HCT116 (cell line): ENCODE results near the gene TOP2B. TPM values are rescaled to one million over a fixed set of nuclear protein-coding genes. Genes with fewer than 3 reads are reported as not detected.

Source experiments
- ATAC-seq: fragments of 200-7000 bp; cut with Tn5 transposase; 2 replicates; pipeline ENCODE4 v1.9.1; 2020; ENCODE audit warnings: mild to moderate bottlenecking, moderate library complexity
- BruUV-seq: library from RNA; stranded (reverse); fragments of 400-500 nt; replicated peaks from 2 replicates; lab custom pipeline; 2021; lab: Mats Ljungman, UMichigan
- CTCF ChIA-PET: fragments of 300-600 bp; sonication (Branson Sonifier 250); formaldehyde crosslinking; loops from one replicate; lab custom pipeline; 2021; ENCODE audit warnings: antibody characterized with exemption; lab: Charles Lee
- POLR2A ChIA-PET: fragments of 300-600, 350-600 bp; sonication (Branson Sonifier 250); formaldehyde crosslinking; loops from one replicate; lab custom pipeline; 2021; ENCODE audit warnings: antibody characterized with exemption; lab: Charles Lee
- RAD21 ChIA-PET, 2 experiments: fragments of 300-600 bp; sonication (Branson Sonifier 250); formaldehyde crosslinking; loops; one replicate each; lab custom pipeline; 2023; ENCODE audit warnings: low total read pairs in 2 of 2; ENCODE audit not compliant: uncharacterized antibody in 2 of 2, unreplicated experiment in 2 of 2, low non-redundant PET in 1 of 2; lab: Charles Lee
- DNase-seq: peaks from one replicate; pipeline ENCODE4 v3.0.0-alpha.2; 2010; ENCODE audit warnings: low read depth, low spot score
- H2AFZ ChIP-seq: fragments of 200-600 bp; shearing (Covaris generic), sonication (generic); 2 replicates; pipeline ENCODE4 v1.6.1; 2017; ENCODE audit warnings: low read depth, mixed run types, mixed read lengths, antibody characterized with exemption, low read length; ENCODE audit not compliant: poor library complexity, severe bottlenecking
- H3K27ac ChIP-seq: 2 replicates; pipeline ENCODE4 v1.5.1; 2012; ENCODE audit warnings: low read depth, low read length
- H3K27me3 ChIP-seq: fragments of 200-600 bp; sonication (generic); 2 replicates; pipeline ENCODE4 v1.6.1; 2016; ENCODE audit warnings: mixed run types, low read length, mixed read lengths; ENCODE audit not compliant: insufficient read depth
- H3K36me3 ChIP-seq, 2 experiments: fragments of 200-500 bp in 1 of 2; fragments of 200-600 bp in 1 of 2; sonication (Bioruptor generic) in 1 of 2; sonication (generic) in 1 of 2; 2 replicates each; pipeline versions ENCODE4 v1.5.1 to v1.6.1; 2014 to 2016; ENCODE audit warnings: low read length in 2 of 2, inconsistent platforms in 1 of 2, mixed read lengths in 1 of 2, mixed run types in 1 of 2; ENCODE audit not compliant: insufficient read depth in 2 of 2, control insufficient read depth in 1 of 2
- H3K4me1 ChIP-seq, 2 experiments: fragments of 200-600 bp in 1 of 2; sonication (generic) in 1 of 2; 2 replicates each; pipeline versions ENCODE4 v1.5.1 to v1.6.1; 2012 to 2017; ENCODE audit warnings: low read length in 2 of 2, inconsistent platforms in 1 of 2, mild to moderate bottlenecking in 1 of 2, mixed read lengths in 1 of 2, mixed run types in 1 of 2, moderate library complexity in 1 of 2; ENCODE audit not compliant: insufficient read depth in 2 of 2, control insufficient read depth in 1 of 2
- H3K4me2 ChIP-seq: fragments of 200-600 bp; sonication (generic); 2 replicates; pipeline ENCODE4 v1.6.1; 2017; ENCODE audit warnings: mixed run types, low read length, mixed read lengths
- H3K4me3 ChIP-seq, 2 experiments: fragments of 200-600 bp in 1 of 2; sonication (generic) in 1 of 2; replicated peaks in 1 of 2; 2 replicates each; pipeline ENCODE4 v1.5.1; 2011 to 2016; ENCODE audit warnings: low read length in 2 of 2, control low read depth in 1 of 2, low read depth in 1 of 2, mild to moderate bottlenecking in 1 of 2, mixed read lengths in 1 of 2, mixed run types in 1 of 2
- H3K79me2 ChIP-seq: fragments of 200-600 bp; sonication (generic); 2 replicates; pipeline ENCODE4 v1.6.1; 2017; ENCODE audit warnings: mild to moderate bottlenecking, mixed run types, low read length, moderate library complexity, mixed read lengths; ENCODE audit not compliant: insufficient read depth
- H3K9ac ChIP-seq: fragments of 200-600 bp; sonication (generic); 2 replicates; pipeline ENCODE4 v1.6.1; 2016; ENCODE audit warnings: low read length, mixed read lengths
- H3K9me2 ChIP-seq: fragments of 200-600 bp; sonication (generic), shearing (Covaris generic); 2 replicates; pipeline ENCODE4 v1.6.1; 2017; ENCODE audit warnings: mixed run types, mild to moderate bottlenecking, moderate library complexity; ENCODE audit not compliant: insufficient read depth
- H3K9me3 ChIP-seq, 2 experiments: fragments of 200-500 bp in 1 of 2; fragments of 200-600 bp in 1 of 2; sonication (Bioruptor generic) in 1 of 2; sonication (generic) in 1 of 2; 2 replicates each; pipeline ENCODE4 v1.6.1; 2014 to 2017; ENCODE audit warnings: low read length in 2 of 2, mixed read lengths in 2 of 2, inconsistent platforms in 1 of 2, low read depth in 1 of 2, mild to moderate bottlenecking in 1 of 2, mixed run types in 1 of 2, moderate library complexity in 1 of 2; ENCODE audit not compliant: control insufficient read depth in 1 of 2, insufficient read depth in 1 of 2
- H4K20me1 ChIP-seq: fragments of 200-600 bp; sonication (generic), shearing (Covaris generic); 2 replicates; pipeline ENCODE4 v1.6.1; 2017; ENCODE audit warnings: mixed run types, mild to moderate bottlenecking, moderate library complexity; ENCODE audit not compliant: insufficient read depth
- CBX3 ChIP-seq: IDR thresholded peaks from 2 replicates; pipeline ENCODE4 v1.6.1; 2012; ENCODE audit warnings: low read depth
- CEBPB ChIP-seq: IDR thresholded peaks from 2 replicates; pipeline ENCODE4 v1.6.1; 2012; ENCODE audit warnings: low read depth
- CTCF ChIP-seq, 3 experiments: fragments of 200-600 bp in 1 of 3; sonication (generic) in 1 of 3; IDR thresholded peaks in 2 of 3; conservative IDR thresholded peaks in 1 of 3; 2 replicates each; pipeline ENCODE4 v1.5.1; 2012 to 2017; ENCODE audit warnings: low read depth in 2 of 3, low read length in 2 of 3, antibody characterized with exemption in 1 of 3, borderline replicate concordance in 1 of 3, control low read depth in 1 of 3, mild to moderate bottlenecking in 1 of 3, mixed read lengths in 1 of 3, mixed run types in 1 of 3, moderate library complexity in 1 of 3; ENCODE audit not compliant: insufficient read depth in 1 of 3
- EGR1 ChIP-seq: IDR thresholded peaks from 2 replicates; pipeline ENCODE4 v1.6.1; 2012; ENCODE audit warnings: low read depth
- ELF1 ChIP-seq: IDR thresholded peaks from 2 replicates; pipeline ENCODE4 v1.6.1; 2012; ENCODE audit warnings: low read depth, borderline replicate concordance
- EZH2 ChIP-seq: fragments of 200-600 bp; sonication (generic); IDR thresholded peaks from 2 replicates; pipeline ENCODE4 v1.6.1; 2017; ENCODE audit warnings: antibody characterized with exemption, mixed run types
- EZH2phosphoT487 ChIP-seq: fragments of 200-600 bp; IDR thresholded peaks from 2 replicates; pipeline ENCODE4 v1.6.1; 2018; ENCODE audit warnings: antibody characterized with exemption, borderline replicate concordance
- MAX ChIP-seq: IDR thresholded peaks from 2 replicates; pipeline ENCODE4 v1.6.1; 2012
- POLR2A ChIP-seq: IDR thresholded peaks from 2 replicates; pipeline ENCODE4 v1.7.0; 2011; ENCODE audit warnings: borderline replicate concordance; ENCODE audit not compliant: insufficient read depth, insufficient read length; ENCODE audit errors: extremely low read depth
- POLR2AphosphoS5 ChIP-seq: IDR thresholded peaks from 2 replicates; pipeline ENCODE4 v1.6.1; 2011; ENCODE audit warnings: mild to moderate bottlenecking, low read depth, low read length, moderate library complexity
- RAD21 ChIP-seq: IDR thresholded peaks from 2 replicates; pipeline ENCODE4 v1.6.1; 2012; ENCODE audit warnings: low read depth, mild to moderate bottlenecking
- SIN3A ChIP-seq: IDR thresholded peaks from 2 replicates; pipeline ENCODE4 v1.6.1; 2012; ENCODE audit warnings: low read depth
- SP1 ChIP-seq: IDR thresholded peaks from 2 replicates; pipeline ENCODE4 v1.6.1; 2012; ENCODE audit warnings: low read depth
- SRF ChIP-seq: IDR thresholded peaks from 2 replicates; pipeline ENCODE4 v1.6.1; 2012; ENCODE audit warnings: low read depth
- TCF7L2 ChIP-seq: IDR thresholded peaks from 2 replicates; pipeline ENCODE4 v1.7.0; 2011; ENCODE audit warnings: borderline replicate concordance, inconsistent platforms; ENCODE audit not compliant: insufficient read depth, insufficient read length; ENCODE audit errors: extremely low read depth
- YY1 ChIP-seq: IDR thresholded peaks from 2 replicates; pipeline ENCODE4 v1.6.1; 2011; ENCODE audit warnings: low read length, low read depth, moderate library complexity, mild to moderate bottlenecking; ENCODE audit not compliant: insufficient replicate concordance; ENCODE audit errors: extremely low read depth
- ZBTB33 ChIP-seq: IDR thresholded peaks from 2 replicates; pipeline ENCODE4 v1.6.1; 2011; ENCODE audit warnings: mild to moderate bottlenecking, low read length, moderate library complexity; ENCODE audit not compliant: insufficient replicate concordance; ENCODE audit errors: extremely low read depth
- ZFX ChIP-seq: fragments of 450-650 bp; IDR thresholded peaks from 2 replicates; pipeline ENCODE4 v1.6.1; 2017
- ZNF274 ChIP-seq: fragments of 200-500 bp; sonication (Bioruptor generic); IDR thresholded peaks from 2 replicates; pipeline ENCODE4 v1.6.1; 2014; ENCODE audit warnings: mild to moderate bottlenecking, low read depth, low read length, inconsistent platforms
- intact Hi-C: fragments of 100-400 bp; cut with micrococcal nuclease; formaldehyde crosslinking; loops from 2 replicates; pipeline ENCODE4 v1.10.0; 2022
- total RNA-seq: library from RNA; stranded (reverse); gene quantifications from one replicate; pipeline ENCODE4 v1.2.1, GENCODE V29; 2021; ENCODE audit not compliant: unreplicated experiment

TOP2B gene
- total RNA-seq, 1 experiment from 2014 or later: 101 TPM

- ATAC-seq (no peak), DNase-seq (no peak)
- TF ChIP-seq CBX3 (no peak), CTCF (IDR thresholded peaks at IDR 0.05 in 2 of 3, conservative IDR thresholded peaks at IDR 0.05 in 1 of 3; ENCODE audit: borderline replicate concordance in 1 of 3, insufficient read depth in 1 of 3, low read depth in 2 of 3, low read length in 2 of 3) (no peak), ZBTB33 (no peak), YY1 (no peak), EZH2phosphoT487 (no peak), POLR2AphosphoS5 (no peak), MAX (no peak), ZNF274 (no peak), CEBPB (no peak), EZH2 (no peak), ZFX (no peak), SP1 (no peak), EGR1 (no peak), ELF1 (no peak), TCF7L2 (no peak), SIN3A (no peak), RAD21 (no peak), POLR2A (no peak), SRF (no peak)
- Histone ChIP-seq H3K27me3 (0 out of 2 replicates have a peak, but pooled peaks cover 3% of the 10 kb centered on the region), H4K20me1 (no peaks in the 10 kb centered on the region), H3K79me2 (no peaks in the 10 kb centered on the region), H3K9ac (no peak overlapping the region), H3K36me3 (no peaks in the 10 kb centered on the region), H2AFZ (no peak overlapping the region), H3K27ac (no peak overlapping the region), H3K4me3 (no peak overlapping the region), H3K4me1 (peaks cover 0 to 10% of the 10 kb centered on the region in 2 experiments; a peak in 1 of 4 replicates), H3K9me2 (no peaks in the 10 kb centered on the region), H3K9me3 (no peaks in the 10 kb centered on the region), H3K4me2 (no peak overlapping the region)
- ChIA-PET POLR2A (no interaction called here), RAD21 (no interaction called here), CTCF (no interaction called here)
- intact Hi-C loops: no loop called here
- BruUV-seq: no TSS peak
Observed at GRCh38 chr3:25578059-25578458, 86.6 kb downstream of the TOP2B start.
